SK-N-SH (cell line): Measurements from ENCODE around the gene CDK5. TPM values are rescaled to one million over a fixed set of nuclear protein-coding genes. Genes with fewer than 3 reads are reported as not detected.

Source experiments
- CTCF ChIA-PET: fragments of 300-600, 350-600 bp; formaldehyde crosslinking; extraction: SDS; loops from one replicate; lab custom pipeline; 2021; lab: Yijun Ruan, JAX
- POLR2A ChIA-PET: fragments of 350-600 bp; sonication (Branson Sonifier 250); formaldehyde crosslinking; extraction: SDS; loops from one replicate; lab custom pipeline; 2020; ENCODE audit warnings: antibody characterized with exemption, inconsistent platforms; lab: Yijun Ruan, JAX
- DNase-seq: peaks from one replicate; pipeline ENCODE4 v3.0.0; 2012
- H2AFZ ChIP-seq: fragments of 200-600 bp; sonication (generic); 2 replicates; pipeline ENCODE4 v1.8.1; 2016; ENCODE audit warnings: antibody characterized with exemption, mild to moderate bottlenecking, low read depth
- H3F3A ChIP-seq: fragments of 200-600 bp; sonication (generic); replicated peaks from 2 replicates; pipeline ENCODE3; 2016; ENCODE audit warnings: antibody characterized with exemption, mild to moderate bottlenecking; ENCODE audit not compliant: insufficient read depth
- H3K27ac ChIP-seq, 2 experiments: fragments of 200-500 bp in 1 of 2; fragments of 200-600 bp in 1 of 2; sonication (Bioruptor generic) in 1 of 2; sonication (generic), shearing (Covaris generic) in 1 of 2; 2 replicates each; pipeline versions ENCODE4 v1.5.1 to v1.6.1; 2014 to 2016; ENCODE audit warnings: low read depth in 2 of 2, inconsistent platforms in 1 of 2, low read length in 1 of 2, mild to moderate bottlenecking in 1 of 2, mixed read lengths in 1 of 2
- H3K27me3 ChIP-seq: fragments of 200-600 bp; sonication (generic), shearing (Covaris generic); 2 replicates; pipeline ENCODE4 v1.6.1; 2016; ENCODE audit warnings: mixed run types; ENCODE audit not compliant: insufficient read depth
- H3K36me3 ChIP-seq, 2 experiments: fragments of 200-500 bp in 1 of 2; fragments of 200-600 bp in 1 of 2; sonication (Bioruptor generic) in 1 of 2; sonication (generic) in 1 of 2; replicated peaks in 1 of 2; 2 replicates each; pipeline versions ENCODE3 to v1.5.1; 2014 to 2016; ENCODE audit warnings: low read length in 1 of 2, mild to moderate bottlenecking in 1 of 2; ENCODE audit not compliant: insufficient read depth in 2 of 2, control insufficient read depth in 1 of 2
- H3K4me1 ChIP-seq, 2 experiments: fragments of 200-500 bp in 1 of 2; fragments of 200-600 bp in 1 of 2; sonication (Bioruptor generic) in 1 of 2; sonication (generic), shearing (Covaris generic) in 1 of 2; 2 replicates each; pipeline versions ENCODE4 v1.5.1 to v1.6.1; 2014 to 2016; ENCODE audit warnings: low read depth in 1 of 2, low read length in 1 of 2, mixed run types in 1 of 2; ENCODE audit not compliant: insufficient read depth in 2 of 2, control insufficient read depth in 1 of 2
- H3K4me2 ChIP-seq: fragments of 200-600 bp; sonication (generic), shearing (Covaris generic); 2 replicates; pipeline ENCODE4 v1.6.1; 2017; ENCODE audit warnings: mixed run types
- H3K4me3 ChIP-seq, 2 experiments: fragments of 200-500 bp in 1 of 2; fragments of 200-600 bp in 1 of 2; sonication (Bioruptor generic) in 1 of 2; sonication (generic), shearing (Covaris generic) in 1 of 2; 2 replicates each; pipeline versions ENCODE4 v1.5.1 to v1.8.1; 2014 to 2016; ENCODE audit warnings: low read depth in 2 of 2, inconsistent platforms in 1 of 2, low read length in 1 of 2, mild to moderate bottlenecking in 1 of 2, mixed read lengths in 1 of 2, moderate library complexity in 1 of 2
- H3K79me2 ChIP-seq: fragments of 200-600 bp; sonication (generic); 2 replicates; pipeline ENCODE4 v1.8.1; 2017; ENCODE audit warnings: mild to moderate bottlenecking; ENCODE audit not compliant: insufficient read depth
- H3K9ac ChIP-seq: fragments of 200-600 bp; sonication (generic); 2 replicates; pipeline ENCODE4 v1.6.1; 2017; ENCODE audit warnings: mixed run types
- H3K9me2 ChIP-seq: fragments of 200-600 bp; sonication (generic); 2 replicates; pipeline ENCODE4 v1.6.1; 2017; ENCODE audit warnings: mixed run types
- H3K9me3 ChIP-seq: fragments of 200-600 bp; sonication (generic); 2 replicates; pipeline ENCODE4 v1.6.1; 2017; ENCODE audit warnings: mixed run types, mild to moderate bottlenecking, moderate library complexity
- H4K20me1 ChIP-seq: fragments of 200-600 bp; sonication (generic); 2 replicates; pipeline ENCODE4 v1.6.1; 2017; ENCODE audit warnings: mild to moderate bottlenecking, mixed run types; ENCODE audit not compliant: insufficient read depth
- CTCF ChIP-seq: fragments of 200-600 bp; sonication (generic); IDR thresholded peaks from 2 replicates; pipeline ENCODE4 v1.6.1; 2017; ENCODE audit warnings: antibody characterized with exemption, mild to moderate bottlenecking, moderate library complexity
- ELF1 ChIP-seq: IDR thresholded peaks from 2 replicates; pipeline ENCODE4 v1.4.0; 2012
- FOXM1 ChIP-seq: IDR thresholded peaks from 2 replicates; pipeline ENCODE4 v1.4.0; 2012; ENCODE audit warnings: low read depth, mild to moderate bottlenecking
- GABPA ChIP-seq: IDR thresholded peaks from 2 replicates; pipeline ENCODE4 v1.4.0; 2012; ENCODE audit warnings: low read depth, mild to moderate bottlenecking
- IRF3 ChIP-seq: fragments of 150-350 bp; IDR thresholded peaks from 2 replicates; pipeline ENCODE4 v1.6.1; 2016; ENCODE audit warnings: mild to moderate bottlenecking, low read depth, low read length
- MEF2A ChIP-seq: IDR thresholded peaks from 2 replicates; pipeline ENCODE4 v1.4.0; 2012; ENCODE audit warnings: low read depth, borderline replicate concordance
- MXI1 ChIP-seq: IDR thresholded peaks from 2 replicates; pipeline ENCODE4 v1.6.1; 2012; ENCODE audit warnings: mild to moderate bottlenecking, low read depth, low read length, improper control_type of control experiment
- POLR2AphosphoS5 ChIP-seq: IDR thresholded peaks from 2 replicates; pipeline ENCODE4 v1.6.1; 2012; ENCODE audit warnings: low read depth, low read length
- RAD21 ChIP-seq: IDR thresholded peaks from 2 replicates; pipeline ENCODE4 v1.6.1; 2012; ENCODE audit warnings: mild to moderate bottlenecking, low read length
- RCOR1 ChIP-seq: fragments of 150-350 bp; IDR thresholded peaks from 2 replicates; pipeline ENCODE4 v1.6.1; 2017; ENCODE audit warnings: antibody characterized with exemption, low read length
- RXRA ChIP-seq: IDR thresholded peaks from 2 replicates; pipeline ENCODE4 v1.4.0; 2012; ENCODE audit warnings: low read depth, mild to moderate bottlenecking, borderline replicate concordance
- SIN3A ChIP-seq: IDR thresholded peaks from 2 replicates; pipeline ENCODE4 v1.6.1; 2012; ENCODE audit warnings: low read depth, mild to moderate bottlenecking, low read length, moderate library complexity, borderline replicate concordance
- TAF1 ChIP-seq: IDR thresholded peaks from 2 replicates; pipeline ENCODE4 v1.6.1; 2012; ENCODE audit warnings: low read depth, mild to moderate bottlenecking, low read length, moderate library complexity, borderline replicate concordance
- TEAD4 ChIP-seq: IDR thresholded peaks from 2 replicates; pipeline ENCODE4 v1.4.0; 2012; ENCODE audit warnings: mild to moderate bottlenecking, borderline replicate concordance; ENCODE audit not compliant: insufficient read depth
- USF1 ChIP-seq: IDR thresholded peaks from 2 replicates; pipeline ENCODE4 v1.4.0; 2012; ENCODE audit warnings: low read depth, borderline replicate concordance
- USF2 ChIP-seq: fragments of 150-350 bp; IDR thresholded peaks from 2 replicates; pipeline ENCODE4 v1.6.1; 2017; ENCODE audit warnings: antibody characterized with exemption, low read length, low read depth, borderline replicate concordance
- WGBS: methylation state at CpG from one replicate; pipeline ENCODE4 v1.1.6; 2017; ENCODE audit warnings: low lambda C conversion rate; 5-methylcytosine and 5-hydroxymethylcytosine counted together
- polyA plus RNA-seq, 3 experiments: library from polyadenylated mRNA; depleted of rRNA; stranded (reverse); fragments of >200 nt; gene quantifications; 2 replicates each; pipeline ENCODE4 v1.2.3, GENCODE V29; 2012

CDK5 gene
- polyA plus RNA-seq, 1 of the 3 experiments (the other 2 are of a cell fraction), result 125 TPM

GRCh38 chr7:151056283-151056665 lies 1.4 kb downstream of the CDK5 start:
- no peak for DNase-seq

GRCh38 chr7:151053751-151054150 lies 3.9 kb downstream of the CDK5 start:
- peaks cover 3% of the 10 kb centered on the region for H3F3A ChIP-seq
- H3K27me3 ChIP-seq, result no peaks in the 10 kb centered on the region
- H2AFZ ChIP-seq, result no peak overlapping the region
- no peaks in the 10 kb centered on the region for H4K20me1 ChIP-seq
- no peak overlapping the region for H3K4me3 ChIP-seq
- H3K36me3 ChIP-seq, result peaks cover 3 to 40% of the 10 kb centered on the region in 2 experiments
- H3K79me2 ChIP-seq, result peaks cover 19% of the 10 kb centered on the region
- no peak overlapping the region for H3K9ac ChIP-seq
- no peak for DNase-seq
- peaks cover 10 to 25% of the 10 kb centered on the region in 2 experiments; a peak in 3 of 4 replicates for H3K4me1 ChIP-seq
- no peak overlapping the region for H3K4me2 ChIP-seq
- CTCF ChIA-PET, result interaction anchor here (0.7 to 2.4 kb wide), 2 partner anchors 14 to 24 kb away, joined by 3 to 14 read pairs; partner anchors contain the start of gene ABCB8
- H3K9me2 ChIP-seq, result no peaks in the 10 kb centered on the region
- WGBS, result 83% methylated on average over 6 of the region's 8 CpGs
- H3K9me3 ChIP-seq, result no peaks in the 10 kb centered on the region
- POLR2A ChIA-PET, result interaction anchor here (1.0 kb wide), 1 partner anchor 27 kb away, joined by 3 read pairs; the partner anchor contains the start of gene FASTK
- H3K27ac ChIP-seq, result no peak overlapping the region
- TF ChIP-seq USF1 (no peak), POLR2AphosphoS5 (no peak), TEAD4 (no peak), FOXM1 (no peak), GABPA (no peak), USF2 (no peak), MEF2A (no peak), TAF1 (no peak), IRF3 (no peak), RCOR1 (no peak), ELF1 (no peak), RAD21 (no peak), RXRA (no peak), SIN3A (no peak)

More at GRCh38 chr7:151056283-151056665, 1.4 kb downstream of the CDK5 start:
- ChIA-PET CTCF (interaction anchor here (1.0 to 12.2 kb wide), 8 partner anchors 10 to 54 kb away, joined by 3 to 126 read pairs (median 8); partner anchors contain the start of gene ABCB8), POLR2A (no interaction called here)
- Histone ChIP-seq H2AFZ (no peak overlapping the region), H3K27me3 (no peaks in the 10 kb centered on the region), H3F3A (peaks cover 3% of the 10 kb centered on the region), H3K4me3 (peak overlapping the region; percentile 66 to 99; a peak in 2 of 4 replicates), H3K4me1 (peaks cover 20 to 40% of the 10 kb centered on the region in 2 experiments), H3K9me2 (no peaks in the 10 kb centered on the region), H3K79me2 (peaks cover 38% of the 10 kb centered on the region), H3K27ac (no peak overlapping the region), H3K9me3 (no peaks in the 10 kb centered on the region), H3K4me2 (peak overlapping the region; percentile 85), H3K9ac (peak overlapping the region; percentile 68; the same call in 1 of the 2 replicates), H4K20me1 (peaks cover 8% of the 10 kb centered on the region), H3K36me3 (peaks cover 3 to 40% of the 10 kb centered on the region in 2 experiments)
- peak; percentile 23 for TF ChIP-seq CTCF
- 0 out of 2 replicates have a peak, but pooled peaks have one; percentile 9 for TF ChIP-seq MXI1
- no peak for TF ChIP-seq IRF3
- no peak for TF ChIP-seq MEF2A
- 91% methylated on average over 6 of the region's 6 CpGs for WGBS
